PFSK-1 (cell line): Measurements from ENCODE around the gene INVS.

Experiments
- FOXP2 ChIP-seq: optimal IDR thresholded peaks from 2 replicates; pipeline ENCODE3; 2011; ENCODE audit warnings: borderline replicate concordance, control low read depth, inconsistent platforms; ENCODE audit not compliant: insufficient read depth; ENCODE audit errors: extremely low read length, extremely low read depth
- POLR2AphosphoS5 ChIP-seq: IDR thresholded peaks from 2 replicates; pipeline ENCODE4 v1.6.1; 2012; ENCODE audit warnings: low read depth, mild to moderate bottlenecking, control low read depth, low read length, moderate library complexity
- SIN3A ChIP-seq: IDR thresholded peaks from 2 replicates; pipeline ENCODE4 v1.6.1; 2012; ENCODE audit warnings: mild to moderate bottlenecking, low read length, moderate library complexity, borderline replicate concordance; ENCODE audit not compliant: insufficient read depth
- TAF1 ChIP-seq: IDR thresholded peaks from 2 replicates; pipeline ENCODE4 v1.6.1; 2012; ENCODE audit warnings: low read length, control low read depth, borderline replicate concordance; ENCODE audit not compliant: insufficient read depth
- TF ChIP-seq, protein P1 (sequence below), 2 experiments: IDR thresholded peaks; 2 replicates each; pipeline versions ENCODE4 v1.6.1 to v1.8.0; 2011 to 2012; ENCODE audit warnings: low read depth in 2 of 2, low read length in 2 of 2, control low read depth in 1 of 2, inconsistent platforms in 1 of 2, mild to moderate bottlenecking in 1 of 2, moderate library complexity in 1 of 2; ENCODE audit not compliant: insufficient read depth in 1 of 2

Gene INVS

DNA sequence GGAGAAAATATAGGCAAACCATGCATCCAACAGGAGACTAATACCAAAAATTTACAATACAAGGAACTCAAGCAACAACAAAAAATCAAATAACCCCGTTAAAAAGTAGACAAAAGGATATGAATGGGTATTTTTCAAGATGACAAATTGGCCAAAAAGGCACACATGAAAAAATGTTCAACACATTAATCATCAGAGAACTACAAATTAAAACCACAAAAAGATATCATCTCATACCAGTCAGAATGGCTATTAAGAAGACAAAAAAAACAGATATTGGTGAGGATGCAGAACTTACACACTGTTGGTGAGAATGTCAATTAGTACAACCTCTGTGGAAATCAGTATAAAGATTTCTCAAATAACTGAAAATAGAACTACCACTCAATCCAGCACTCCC is 218.7 kb downstream of the INVS start:
- TF ChIP-seq TAF1 (no peak), SIN3A (no peak), FOXP2 (no peak), POLR2AphosphoS5 (no peak)
- TF ChIP-seq, protein P1, sequence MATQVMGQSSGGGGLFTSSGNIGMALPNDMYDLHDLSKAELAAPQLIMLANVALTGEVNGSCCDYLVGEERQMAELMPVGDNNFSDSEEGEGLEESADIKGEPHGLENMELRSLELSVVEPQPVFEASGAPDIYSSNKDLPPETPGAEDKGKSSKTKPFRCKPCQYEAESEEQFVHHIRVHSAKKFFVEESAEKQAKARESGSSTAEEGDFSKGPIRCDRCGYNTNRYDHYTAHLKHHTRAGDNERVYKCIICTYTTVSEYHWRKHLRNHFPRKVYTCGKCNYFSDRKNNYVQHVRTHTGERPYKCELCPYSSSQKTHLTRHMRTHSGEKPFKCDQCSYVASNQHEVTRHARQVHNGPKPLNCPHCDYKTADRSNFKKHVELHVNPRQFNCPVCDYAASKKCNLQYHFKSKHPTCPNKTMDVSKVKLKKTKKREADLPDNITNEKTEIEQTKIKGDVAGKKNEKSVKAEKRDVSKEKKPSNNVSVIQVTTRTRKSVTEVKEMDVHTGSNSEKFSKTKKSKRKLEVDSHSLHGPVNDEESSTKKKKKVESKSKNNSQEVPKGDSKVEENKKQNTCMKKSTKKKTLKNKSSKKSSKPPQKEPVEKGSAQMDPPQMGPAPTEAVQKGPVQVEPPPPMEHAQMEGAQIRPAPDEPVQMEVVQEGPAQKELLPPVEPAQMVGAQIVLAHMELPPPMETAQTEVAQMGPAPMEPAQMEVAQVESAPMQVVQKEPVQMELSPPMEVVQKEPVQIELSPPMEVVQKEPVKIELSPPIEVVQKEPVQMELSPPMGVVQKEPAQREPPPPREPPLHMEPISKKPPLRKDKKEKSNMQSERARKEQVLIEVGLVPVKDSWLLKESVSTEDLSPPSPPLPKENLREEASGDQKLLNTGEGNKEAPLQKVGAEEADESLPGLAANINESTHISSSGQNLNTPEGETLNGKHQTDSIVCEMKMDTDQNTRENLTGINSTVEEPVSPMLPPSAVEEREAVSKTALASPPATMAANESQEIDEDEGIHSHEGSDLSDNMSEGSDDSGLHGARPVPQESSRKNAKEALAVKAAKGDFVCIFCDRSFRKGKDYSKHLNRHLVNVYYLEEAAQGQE (IDR thresholded peaks at IDR 0.05; ENCODE audit: insufficient read depth in 1 of 2, low read depth in 2 of 2, low read length in 2 of 2): no peak

- TF ChIP-seq, protein P1 (IDR thresholded peaks at IDR 0.05; ENCODE audit: insufficient read depth in 1 of 2, low read depth in 2 of 2, low read length in 2 of 2): no peak
- no peak for TF ChIP-seq TAF1
- no peak for TF ChIP-seq SIN3A
- no peak for TF ChIP-seq POLR2AphosphoS5
- no peak for TF ChIP-seq FOXP2
These were observed 224.0 kb downstream of the INVS start for GRCh38 chr9:100322954-100323536.

DNA sequence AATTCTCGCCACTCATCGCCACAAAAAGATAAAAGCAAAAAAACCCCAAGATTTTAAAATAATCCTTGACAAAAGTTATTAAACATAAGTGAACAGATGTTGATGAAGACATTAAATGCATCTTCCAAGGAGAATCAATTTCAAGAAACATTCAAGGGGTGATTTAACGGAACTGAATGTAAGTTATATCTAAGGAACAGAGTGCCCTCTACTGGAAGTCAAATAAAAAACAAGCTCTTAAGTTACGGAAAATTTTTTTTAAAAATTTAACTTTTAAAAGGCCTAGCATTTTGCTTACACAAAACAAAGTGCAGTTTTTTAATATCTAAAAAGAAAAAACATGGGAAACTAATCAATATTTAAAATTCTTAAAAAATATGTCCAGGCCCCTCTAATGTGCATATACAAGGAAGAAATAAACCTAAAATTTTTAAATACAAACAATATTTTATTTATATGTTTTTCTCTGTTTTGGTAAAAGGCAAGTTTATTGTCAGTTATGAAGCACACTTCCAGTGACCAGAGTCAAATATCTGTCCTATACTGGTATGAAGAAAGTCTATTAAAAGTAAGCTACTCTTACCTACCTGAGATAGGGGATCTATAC is 225.7 kb downstream of the INVS start:
- TF ChIP-seq FOXP2: no peak
- TF ChIP-seq POLR2AphosphoS5: no peak
- TF ChIP-seq TAF1: no peak

DNA sequence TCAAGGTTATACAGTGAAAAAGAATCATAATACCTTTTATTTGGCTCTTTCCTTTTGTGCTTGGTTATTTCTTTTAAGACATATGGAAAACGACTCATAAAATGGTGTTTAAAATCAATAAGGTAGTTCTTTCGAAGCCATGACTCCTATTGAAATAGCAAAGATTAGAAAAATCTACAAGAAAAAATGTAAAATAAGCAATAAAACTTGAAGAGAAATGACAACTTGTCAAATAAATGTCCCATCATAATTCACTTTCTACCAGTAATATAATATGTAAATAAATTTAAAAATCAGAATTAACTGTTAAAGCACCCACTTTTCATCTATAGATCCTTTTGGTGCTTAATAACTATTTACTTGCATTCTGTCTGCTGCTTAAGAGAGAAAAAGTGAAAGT is 241.2 kb downstream of the INVS start:
- TF ChIP-seq, protein P1 (IDR thresholded peaks at IDR 0.05; ENCODE audit: insufficient read depth in 1 of 2, low read depth in 2 of 2, low read length in 2 of 2): no peak
- no peak for TF ChIP-seq SIN3A

DNA sequence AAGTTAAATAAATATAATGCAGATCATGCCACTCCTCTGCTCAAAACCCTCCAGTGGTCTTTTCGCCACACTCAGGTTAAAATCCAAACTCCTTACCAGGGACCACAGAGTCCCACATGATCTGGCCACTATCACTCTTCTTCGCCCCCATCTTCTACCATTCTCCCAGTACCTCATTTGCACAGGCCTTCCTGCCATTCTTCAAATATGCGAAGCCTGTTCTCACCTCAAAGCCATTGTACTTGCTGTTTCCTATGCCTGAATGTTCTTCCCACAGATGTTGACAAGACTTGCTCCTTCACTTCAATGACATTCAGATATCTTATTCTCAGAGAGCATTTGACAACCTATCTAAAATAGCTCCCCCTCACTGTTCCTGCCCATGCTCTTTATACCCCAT is 242.8 kb downstream of the INVS start:
- no peak for TF ChIP-seq SIN3A
- TF ChIP-seq TAF1: no peak
- no peak for TF ChIP-seq POLR2AphosphoS5
- no peak for TF ChIP-seq FOXP2
- TF ChIP-seq, protein P1 (IDR thresholded peaks at IDR 0.05; ENCODE audit: insufficient read depth in 1 of 2, low read depth in 2 of 2, low read length in 2 of 2): no peak
